ENCODE results near the gene FUT2.
"Not testable (repeated sequence)": the region's sequence is repeated elsewhere in the genome, so short reads cannot be mapped to it uniquely, and the experiment has no call there.

FUT2 gene

DNA sequence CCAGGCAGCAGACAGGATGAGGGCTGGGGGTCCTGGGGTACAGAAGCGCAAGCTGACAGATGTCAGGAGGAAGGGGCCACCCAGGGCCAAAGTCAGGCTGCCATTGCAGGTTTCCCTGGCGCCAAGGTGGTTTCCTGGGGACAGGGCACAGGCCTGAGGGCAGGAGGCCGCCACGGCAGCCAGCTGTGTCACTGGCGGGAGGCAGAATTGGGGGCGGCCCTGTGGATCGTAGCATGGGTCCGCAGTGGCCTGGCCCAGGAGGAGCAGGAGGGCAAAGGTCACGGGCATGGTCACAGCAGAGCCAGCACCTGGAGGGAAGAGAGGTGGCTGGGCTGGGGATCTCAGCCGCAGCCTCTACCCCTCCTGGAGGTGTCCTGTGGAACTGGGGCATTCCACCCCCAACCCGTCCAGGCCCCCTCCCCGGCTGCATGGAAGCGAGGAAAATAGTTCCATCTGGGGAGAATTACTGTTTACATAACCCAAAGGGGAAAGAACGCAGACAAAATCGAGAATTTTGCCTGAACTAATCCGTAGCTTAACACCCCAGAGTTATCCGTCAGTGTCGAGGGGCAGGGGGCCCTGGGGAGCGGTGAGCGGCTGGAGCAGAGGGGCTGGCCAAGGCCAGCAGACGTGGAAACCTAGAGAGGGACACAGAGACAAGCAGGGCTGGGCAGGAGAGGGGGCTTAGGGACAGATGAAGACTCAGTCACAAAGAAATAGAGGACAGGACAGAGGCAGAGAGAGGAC lies 24.9 kb upstream of the FUT2 start:
- no peak for DNase-seq (ENCODE audit: low read depth)

DNA sequence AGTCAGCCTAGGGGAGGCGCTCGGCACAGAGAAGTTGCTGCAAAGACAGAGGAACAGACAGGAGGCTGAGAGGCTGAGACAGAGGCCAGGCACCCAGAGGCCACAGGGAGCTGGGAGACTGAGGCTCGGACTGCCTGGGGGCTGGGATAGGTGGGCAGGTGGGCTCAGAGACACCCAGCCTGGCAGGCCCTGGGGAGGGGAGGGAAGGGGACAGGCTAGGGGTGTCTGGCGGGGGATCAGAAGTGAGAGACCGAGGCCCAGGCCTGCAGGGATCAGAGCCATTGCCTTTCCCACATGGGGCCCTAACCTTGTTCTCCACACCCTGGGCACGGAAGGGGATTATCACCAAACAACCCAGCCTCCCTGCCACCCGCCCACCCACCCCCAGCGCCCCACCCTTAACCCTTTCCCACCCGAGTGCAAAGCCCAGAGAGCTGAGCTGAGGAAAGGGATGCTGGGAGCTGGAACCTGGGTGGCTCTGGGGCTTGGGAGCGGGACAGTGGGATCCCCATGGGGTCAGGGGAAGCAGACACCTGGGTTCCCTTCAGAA lies 24.2 kb upstream of the FUT2 start:
- DNase-seq (ENCODE audit: low read depth) = no peak

DNA sequence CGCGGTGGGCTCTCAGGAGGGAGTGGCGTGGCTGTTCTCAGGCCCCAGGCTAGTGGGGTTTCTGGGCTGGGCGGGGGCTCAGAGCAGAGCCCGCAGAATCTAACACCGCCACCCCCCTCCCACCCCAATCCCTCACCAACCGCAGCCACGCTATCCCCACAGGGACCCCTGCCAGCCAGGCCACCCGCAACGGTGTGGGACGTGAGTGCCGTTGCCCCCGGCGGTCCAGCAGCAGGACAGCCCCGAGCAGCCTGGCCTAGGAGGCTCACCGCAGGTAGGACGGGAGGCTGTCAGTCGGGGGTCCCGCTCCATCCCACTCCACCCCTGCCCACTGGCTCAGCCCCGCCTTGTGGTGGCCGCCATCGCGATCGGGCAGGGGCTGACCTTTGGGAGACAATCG lies 22.8 kb upstream of the FUT2 start, which contains the start of gene NTN5:
Gene NTN5, minus strand, starts transcription at position 24 of the 400 bp plus-strand sequence. CDS start 2,031 bp downstream, outside the sequence.
- DNase-seq (ENCODE audit: low read depth) = no peak

DNA sequence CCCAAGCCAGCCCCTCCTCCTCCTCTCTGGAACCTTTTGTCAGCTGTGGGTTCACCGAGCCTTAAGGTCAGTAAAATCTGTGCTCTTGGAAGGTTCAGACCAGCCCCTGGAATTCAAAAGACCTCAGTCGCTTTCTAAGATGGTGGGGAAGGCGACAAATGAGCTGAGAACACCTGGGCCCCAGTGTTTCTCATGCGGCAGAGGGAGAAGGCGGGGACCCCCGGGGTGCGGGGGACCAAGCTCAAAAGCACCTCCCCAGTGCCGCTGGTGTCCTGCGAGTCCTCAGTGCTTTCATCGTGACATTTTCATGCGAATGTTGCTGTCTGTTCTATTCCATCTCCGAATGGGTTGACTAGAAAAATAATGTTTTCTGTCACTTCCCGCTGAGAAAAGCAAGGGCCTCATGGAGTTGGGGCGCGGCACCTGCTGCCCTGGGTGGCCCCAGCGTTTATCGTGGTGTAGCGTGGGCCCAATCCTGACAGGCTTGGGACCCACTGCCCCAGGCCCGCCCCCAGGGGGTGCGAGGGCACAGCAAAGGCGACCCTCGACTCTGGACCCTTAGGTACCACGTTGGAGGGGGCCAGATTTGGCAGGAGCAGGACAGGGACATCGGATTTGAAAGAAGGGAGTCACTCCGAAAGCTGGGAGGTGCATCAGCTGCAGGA lies 22.2 kb upstream of the FUT2 start:
- DNase-seq (ENCODE audit: low read depth) = no peak

DNA sequence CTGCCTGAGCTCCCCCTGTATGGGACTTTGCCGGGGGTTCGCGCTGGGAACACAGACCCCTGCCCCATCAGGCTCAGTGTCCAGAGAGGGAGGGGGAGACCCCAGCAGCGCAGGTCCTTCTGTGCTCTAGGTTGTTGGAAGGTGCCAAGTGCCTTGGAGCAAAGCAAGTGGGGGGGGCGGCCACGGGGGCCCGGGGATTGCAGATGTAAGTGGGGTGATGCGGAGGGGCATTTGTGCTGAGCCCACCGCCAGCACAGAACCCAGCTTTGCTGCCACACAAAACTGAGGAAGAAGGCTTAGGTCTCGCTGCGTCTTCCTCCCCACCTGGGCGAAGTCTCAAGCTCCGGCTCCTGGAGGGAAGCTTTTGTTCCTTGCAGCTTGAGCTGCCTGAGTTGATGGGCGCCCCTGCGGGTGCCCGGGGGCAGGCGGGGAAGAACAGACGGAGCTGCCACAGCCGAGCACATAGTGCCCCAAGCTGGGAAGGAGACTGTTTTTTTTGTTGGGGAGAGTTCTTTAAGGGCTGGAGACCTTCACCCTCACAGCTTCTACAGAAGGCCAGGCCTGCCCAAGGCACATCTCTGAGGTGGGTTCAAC lies 21.5 kb upstream of the FUT2 start:
- DNase-seq (ENCODE audit: low read depth) = no peak

DNA sequence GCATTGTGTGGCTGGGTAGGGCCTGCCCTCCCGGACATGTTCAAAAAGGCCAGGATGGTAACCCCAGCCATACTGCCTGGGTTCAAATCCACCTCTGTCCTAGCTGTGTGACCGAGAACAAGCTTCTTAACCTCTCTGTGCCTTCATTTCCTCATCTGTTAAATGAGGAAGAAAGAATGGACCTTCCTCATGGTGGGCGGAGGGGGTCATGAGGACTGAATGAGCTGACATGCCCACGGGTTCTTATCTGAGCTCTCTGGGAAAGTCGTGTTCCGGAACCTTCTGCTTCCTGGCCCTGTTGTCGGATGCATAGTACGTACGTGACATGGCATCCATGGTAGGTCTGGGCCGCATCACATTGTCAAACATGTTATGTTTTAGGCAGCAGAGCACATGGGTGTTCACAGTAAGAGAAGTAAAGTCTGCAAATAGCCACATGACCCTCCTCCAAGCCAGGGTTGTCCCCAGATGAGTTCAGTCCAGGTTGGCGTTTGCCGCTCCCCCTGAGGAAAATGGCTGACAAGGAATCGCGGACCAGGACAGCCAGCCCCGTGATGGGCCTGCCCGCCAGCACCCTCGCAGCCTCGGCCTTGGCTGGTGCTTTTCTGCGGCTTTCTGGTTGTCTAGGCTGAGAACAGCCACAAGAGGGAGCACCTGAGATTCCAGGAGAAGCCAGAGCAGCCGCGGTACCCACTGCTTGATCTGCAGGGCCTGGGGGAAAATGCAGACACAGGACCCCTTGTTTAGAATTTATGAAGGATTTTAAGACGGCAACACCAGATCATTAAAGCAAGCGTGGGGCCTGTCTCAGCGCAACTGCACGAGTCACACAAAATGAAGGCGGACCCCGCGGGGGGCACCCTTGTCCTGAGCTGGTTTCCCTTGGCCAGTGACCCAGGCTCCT lies 20.6 kb upstream of the FUT2 start:
- DNase-seq (ENCODE audit: low read depth) = peak; percentile 67

DNA sequence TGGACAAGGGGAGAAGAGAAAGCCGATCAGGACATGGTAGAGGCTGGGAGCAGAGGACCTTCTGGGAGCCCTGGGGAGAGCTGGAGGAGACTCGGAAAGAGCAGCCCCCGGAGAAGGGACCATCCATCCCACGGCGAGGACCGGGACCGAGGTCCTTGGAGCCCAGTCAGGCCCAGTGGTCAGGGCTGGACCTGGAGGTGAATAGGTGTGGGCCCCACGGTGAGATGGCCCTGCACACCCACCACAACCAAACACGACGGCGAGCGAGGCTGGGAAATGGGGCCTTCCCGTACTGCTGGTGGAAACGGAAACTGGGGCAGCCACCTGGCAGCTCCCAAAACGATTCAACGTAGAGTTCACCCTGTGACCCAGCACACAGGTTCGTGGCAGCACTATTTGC lies 19.3 kb upstream of the FUT2 start:
- no peak for DNase-seq (ENCODE audit: low read depth)

DNA sequence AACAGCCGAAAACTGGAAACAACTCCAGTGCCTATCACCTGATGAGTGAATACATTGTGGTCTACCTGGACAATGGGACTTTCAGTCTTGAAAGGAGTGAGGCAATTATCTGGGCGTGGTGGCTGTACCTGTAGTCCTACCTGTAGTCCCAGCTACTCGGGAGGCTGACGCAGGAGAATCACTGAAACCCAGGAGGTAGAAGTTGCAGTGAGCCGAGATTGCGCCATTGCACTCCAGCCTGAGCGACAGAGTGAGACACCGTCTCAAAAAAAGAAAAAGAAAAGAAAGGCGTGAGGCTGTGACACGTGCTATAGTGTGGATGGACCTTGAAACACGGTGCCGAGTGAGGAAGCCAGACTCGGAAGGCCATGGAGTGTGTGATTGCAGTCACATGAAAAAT lies 18.9 kb upstream of the FUT2 start:
- no peak for DNase-seq (ENCODE audit: low read depth)

DNA sequence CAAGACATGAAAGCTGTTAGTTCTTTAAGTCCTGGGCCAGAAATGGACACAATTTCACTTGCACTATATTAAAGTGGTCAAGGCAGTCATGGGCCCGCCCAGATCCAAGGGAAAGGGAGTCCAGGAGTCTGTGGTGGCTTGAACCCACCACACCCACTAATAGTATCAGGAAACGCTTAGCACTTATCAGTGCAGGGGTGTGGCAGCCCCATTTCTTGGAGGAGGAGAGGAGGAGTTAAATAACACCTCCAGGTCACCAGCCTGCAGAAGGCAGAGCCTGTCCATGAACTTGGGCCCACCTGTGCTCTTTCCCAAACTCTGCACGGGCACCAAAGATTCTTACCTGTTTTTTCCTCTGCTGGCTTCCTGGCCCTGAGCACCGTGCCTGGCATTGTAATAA lies 17.6 kb upstream of the FUT2 start:
- no peak for DNase-seq (ENCODE audit: low read depth)

DNA sequence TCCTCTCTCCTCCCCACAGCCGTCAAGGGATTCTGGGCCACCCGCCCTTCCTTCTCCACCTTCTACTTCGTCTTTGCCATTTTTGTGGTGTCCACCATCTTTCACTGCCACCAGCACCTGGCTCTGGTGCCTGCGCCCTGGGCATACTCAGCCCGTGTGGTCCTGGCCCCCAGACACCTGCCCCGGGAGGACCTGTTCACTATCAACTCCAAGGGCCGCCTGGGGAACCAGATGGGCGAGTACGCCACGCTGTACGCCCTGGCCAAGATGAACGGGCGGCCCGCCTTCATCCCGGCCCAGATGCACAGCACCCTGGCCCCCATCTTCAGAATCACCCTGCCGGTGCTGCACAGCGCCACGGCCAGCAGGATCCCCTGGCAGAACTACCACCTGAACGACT lies 15.8 kb upstream of the FUT2 start:
- DNase-seq (ENCODE audit: low read depth) = not testable (repeated sequence)

DNA sequence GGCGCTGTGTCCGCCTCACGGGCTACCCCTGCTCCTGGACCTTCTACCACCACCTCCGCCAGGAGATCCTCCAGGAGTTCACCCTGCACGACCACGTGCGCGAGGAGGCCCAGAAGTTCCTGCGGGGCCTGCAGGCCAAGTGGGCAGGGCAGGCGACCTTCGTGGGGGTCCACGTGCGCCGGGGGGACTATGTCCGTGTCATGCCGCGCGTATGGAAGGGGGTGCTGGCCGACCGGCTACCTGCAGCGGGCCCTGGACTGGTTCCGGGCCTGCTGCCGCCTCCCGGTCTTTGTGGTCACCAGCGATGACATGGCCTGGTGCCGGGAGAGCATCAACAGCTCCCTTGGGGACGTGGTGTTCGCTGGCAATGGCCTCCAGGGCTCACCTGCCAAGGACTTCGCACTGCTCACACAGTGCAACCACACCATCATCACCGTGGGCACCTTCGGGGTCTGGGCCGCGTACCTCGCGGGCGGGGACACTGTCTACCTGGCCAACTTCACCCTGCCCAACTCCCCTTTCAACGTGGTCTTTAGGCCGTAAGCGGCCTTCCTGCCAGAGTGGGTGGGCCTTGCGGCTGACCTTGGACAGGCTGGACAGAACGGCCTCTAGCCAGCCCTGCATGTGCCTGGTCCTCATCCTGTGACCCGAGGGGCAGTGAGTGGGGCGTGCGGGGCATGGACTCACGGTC lies 15.2 kb upstream of the FUT2 start:
- no peak for DNase-seq (ENCODE audit: low read depth)

DNA sequence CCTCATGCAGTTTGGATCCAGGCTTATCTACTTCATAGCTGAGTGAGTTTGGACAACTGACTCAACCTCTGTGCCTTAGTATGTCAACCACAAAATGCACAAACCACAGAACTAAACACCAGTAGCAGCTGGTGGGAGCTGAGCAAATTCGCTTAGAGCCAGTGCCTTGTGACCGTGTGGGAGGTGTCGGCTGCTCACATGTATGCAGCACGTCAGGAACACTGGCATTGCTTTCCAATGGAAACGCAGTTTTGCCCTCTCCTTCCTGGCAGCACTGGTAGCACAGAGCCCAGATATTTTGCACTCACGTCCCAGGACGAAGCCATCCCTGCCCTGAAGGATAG lies 14.7 kb upstream of the FUT2 start:
- peak; percentile 97 for DNase-seq (ENCODE audit: low read depth)

DNA sequence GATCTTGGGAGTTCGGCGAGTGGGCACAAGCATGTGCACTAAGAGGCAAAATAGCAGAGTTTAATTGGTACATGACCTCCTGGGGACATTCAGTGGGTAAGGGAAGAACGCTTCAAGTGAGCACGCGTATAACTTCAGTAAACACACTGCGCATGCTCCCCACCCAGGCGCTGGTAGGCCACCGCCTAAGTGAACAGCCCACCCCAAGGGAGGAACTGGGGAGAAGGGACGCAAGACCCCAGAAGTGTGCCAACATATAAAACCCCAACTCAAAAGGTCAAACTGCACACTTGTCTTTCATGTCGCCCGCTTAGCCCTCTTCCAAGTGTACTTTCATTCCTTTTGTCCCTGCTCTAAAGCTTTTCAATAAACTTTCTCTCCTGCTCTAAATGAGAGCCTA lies 12.4 kb upstream of the FUT2 start:
- DNase-seq (ENCODE audit: low read depth) = peak; percentile 8

DNA sequence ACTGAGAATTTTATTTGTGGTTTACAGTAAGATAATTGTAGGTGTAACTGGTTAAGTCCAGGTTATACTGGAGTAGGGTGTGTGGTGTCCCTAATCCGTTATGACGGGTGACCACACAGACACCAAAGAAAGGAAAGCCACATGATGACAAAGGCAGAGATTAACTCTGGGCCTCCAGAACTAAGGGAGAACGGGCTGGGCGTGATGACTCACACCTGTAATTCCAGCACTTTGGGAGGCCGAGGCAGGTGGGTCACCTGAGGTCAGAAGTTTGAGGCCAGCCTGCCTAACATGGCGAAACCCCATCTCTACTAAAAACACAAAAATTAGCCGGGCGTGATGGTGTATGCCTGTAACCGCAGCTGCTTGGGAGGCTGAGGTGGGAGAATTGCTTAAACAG lies 10.2 kb upstream of the FUT2 start:
- DNase-seq (ENCODE audit: low read depth) = no peak

DNA sequence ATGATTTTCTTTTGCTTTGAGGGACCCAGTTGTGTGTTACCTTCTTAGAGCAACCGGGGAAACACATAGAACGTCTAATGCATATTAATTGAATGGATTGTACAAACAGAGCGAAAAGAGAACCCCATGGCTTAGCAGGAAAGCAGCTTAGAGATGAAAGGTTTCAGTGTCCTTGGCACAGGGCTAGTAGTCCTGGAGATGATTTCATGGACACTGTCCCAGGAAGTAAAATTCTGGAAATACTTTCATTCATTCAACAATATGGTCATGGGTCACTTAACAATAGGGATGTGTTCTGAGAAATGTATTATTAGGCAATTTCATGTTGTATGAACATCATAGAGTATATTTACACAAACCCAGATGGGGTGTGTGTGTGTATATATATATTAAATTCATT lies 9.7 kb upstream of the FUT2 start:
- DNase-seq (ENCODE audit: low read depth) = no peak

DNA sequence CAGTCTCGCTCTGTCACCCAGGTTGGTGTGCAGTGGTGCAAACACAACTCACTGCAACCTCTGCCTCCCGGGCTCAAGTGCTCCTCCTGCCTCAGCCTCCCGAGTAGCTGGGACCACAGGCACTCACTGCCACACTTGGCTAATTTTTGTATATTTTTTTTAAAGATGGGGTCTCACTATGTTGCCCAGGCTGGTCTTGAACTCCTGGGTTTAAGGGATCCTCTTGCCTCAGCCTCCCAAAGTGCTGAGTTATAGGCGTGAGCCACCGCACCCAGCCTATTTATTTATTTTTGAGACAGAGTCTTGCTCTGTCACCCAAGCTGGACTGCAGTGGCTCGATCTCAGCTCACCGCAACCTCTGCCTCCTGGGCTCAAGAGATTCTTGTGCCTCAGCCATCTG lies 9.1 kb upstream of the FUT2 start:
- not testable (repeated sequence) for DNase-seq (ENCODE audit: low read depth)

DNA sequence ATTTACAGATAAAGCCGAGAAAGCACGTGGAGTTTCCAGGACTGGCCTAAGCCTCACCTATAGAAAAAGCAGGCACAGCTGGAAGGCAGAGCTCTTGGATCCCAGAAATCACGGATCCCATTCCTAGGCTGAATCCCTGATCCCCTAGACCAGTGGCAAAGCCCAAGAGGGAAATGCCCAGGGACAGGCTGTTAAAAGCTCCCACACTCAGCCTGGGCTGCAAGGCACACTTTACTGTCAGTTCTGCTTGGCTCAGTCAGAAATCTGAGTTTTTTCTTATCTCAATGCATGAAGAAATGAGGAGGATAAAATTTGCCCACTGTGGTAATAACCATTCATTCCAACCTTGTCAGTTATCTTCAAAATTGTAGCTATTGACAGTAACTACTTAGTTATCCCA lies 8.0 kb upstream of the FUT2 start:
- DNase-seq (ENCODE audit: low read depth) = no peak

DNA sequence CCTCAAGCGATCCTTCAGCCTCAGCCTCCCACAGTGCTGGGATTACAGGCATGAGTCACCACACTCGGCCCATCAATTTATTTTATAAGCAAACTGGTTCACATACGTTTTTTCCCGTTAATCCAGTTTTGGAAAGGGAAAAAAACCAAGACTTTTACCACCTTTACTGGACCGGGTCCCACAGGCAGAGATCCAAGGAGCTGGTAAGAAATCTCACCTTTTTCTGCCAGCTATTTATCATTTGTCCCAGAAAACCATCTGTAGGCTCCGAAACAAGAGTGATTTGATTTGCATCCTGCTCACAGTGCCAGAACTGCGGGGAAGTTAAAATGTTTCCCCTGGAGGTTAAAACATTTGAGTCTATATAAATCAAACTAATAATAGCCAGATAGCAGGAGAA lies 6.3 kb upstream of the FUT2 start:
- DNase-seq (ENCODE audit: low read depth) = peak; percentile 7

DNA sequence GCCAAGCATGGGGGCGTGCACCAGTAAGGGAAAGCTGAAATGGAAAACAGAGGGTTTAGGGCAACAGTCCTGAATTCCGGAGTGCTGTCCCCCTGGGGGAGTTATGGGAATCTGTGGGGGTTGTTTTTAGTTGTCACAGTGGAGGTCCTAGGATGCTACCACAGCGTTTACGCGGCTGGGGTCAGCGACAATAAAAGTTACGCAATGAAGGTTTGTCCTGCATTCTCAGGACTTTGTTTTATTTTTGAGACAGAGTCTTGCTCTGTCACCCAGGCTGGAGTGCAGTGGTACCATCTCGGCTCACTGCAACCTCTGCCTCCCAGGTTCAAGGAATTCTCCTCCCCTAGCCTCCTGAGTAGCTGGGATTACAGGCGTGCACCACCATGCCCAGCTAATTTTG lies 2.1 kb upstream of the FUT2 start:
- DNase-seq (ENCODE audit: low read depth) = not testable (repeated sequence)

DNA sequence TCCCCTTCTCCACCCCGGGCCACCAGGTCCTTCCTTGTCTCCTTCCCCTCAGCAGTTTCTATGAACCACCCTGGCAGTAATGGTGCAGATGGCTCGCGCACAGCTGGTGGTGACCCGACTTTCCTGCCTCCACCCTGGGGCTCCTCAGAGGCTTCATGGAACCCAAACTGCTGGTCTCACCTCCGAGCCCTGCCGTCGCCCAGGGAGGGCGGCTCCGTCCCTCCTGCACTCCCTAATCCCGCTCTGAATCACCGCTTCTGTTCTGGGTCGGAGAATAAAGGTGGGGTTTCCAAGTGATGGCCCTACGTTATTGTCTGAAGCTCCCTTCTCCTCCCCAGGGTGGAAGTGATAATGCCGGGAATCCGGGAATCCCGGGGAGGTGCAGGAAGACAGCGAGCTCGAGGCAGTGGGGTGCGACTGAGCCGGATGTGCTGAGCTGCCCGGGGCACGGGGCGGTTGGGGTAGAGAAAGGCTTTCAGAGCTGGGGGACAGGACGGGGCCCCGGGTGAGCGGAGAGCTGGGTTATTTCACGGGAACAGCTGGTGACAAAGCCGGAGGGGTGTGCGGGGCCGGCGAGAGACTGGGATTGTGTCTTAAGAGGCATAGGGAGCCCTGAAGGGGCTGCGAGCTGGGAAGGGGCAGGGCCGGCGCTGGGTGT lies 711 bp downstream of the FUT2 start:
- no peak for DNase-seq (ENCODE audit: low read depth)

DNA sequence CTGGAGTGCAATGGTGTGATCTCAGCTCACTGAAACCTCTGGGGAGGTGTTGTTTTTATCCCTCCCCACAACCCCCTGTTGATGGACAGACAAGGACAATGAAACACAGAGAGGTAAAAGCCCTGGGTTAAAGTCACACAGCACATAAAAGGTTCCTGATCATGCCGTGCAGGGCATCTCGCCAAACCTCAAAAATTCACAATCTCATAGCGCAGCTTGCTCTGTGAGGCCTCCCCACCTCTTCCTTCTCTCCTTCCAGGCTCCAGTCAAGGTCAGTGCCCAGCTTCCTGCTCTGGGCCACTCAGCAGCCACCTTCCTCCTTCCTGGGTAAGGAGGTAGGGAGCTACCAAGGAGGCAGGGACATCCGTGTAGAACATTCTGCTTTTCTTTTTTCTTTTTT lies 2.3 kb downstream of the FUT2 start:
- peak; percentile 87 for DNase-seq (ENCODE audit: low read depth)
